Anterior cingulate cortex (tissue), 58 donors: ENCODE results near the gene PARD6G.

Experiments used
- DNase-seq, 58 donors: peaks; one replicate each; lab custom pipeline; 2025; lab: John Stamatoyannopoulos, UW

The PARD6G gene

GRCh38 chr18:80124131-80124530 lies 123.2 kb downstream of the PARD6G start:
- no peak for DNase-seq

GRCh38 chr18:80120932-80121331 lies 126.4 kb downstream of the PARD6G start:
- DNase-seq: no peak

- no peak for DNase-seq
Observed at GRCh38 chr18:80119111-80119510, 128.2 kb downstream of the PARD6G start.

- DNase-seq: no peak
Observed at GRCh38 chr18:80115035-80115434, 132.3 kb downstream of the PARD6G start.

- no peak for DNase-seq
Observed at GRCh38 chr18:80112624-80113248, 134.6 kb downstream of the PARD6G start.

GRCh38 chr18:80109676-80110078 lies 137.6 kb downstream of the PARD6G start:
- peak in 30 of 58 donors; percentile 10 to 66 (median 28) for DNase-seq

GRCh38 chr18:80108739-80109675 lies 138.3 kb downstream of the PARD6G start, which contains the start of gene ADNP2:
ADNP2 (plus strand) TSS chr18:80109262; CDS start chr18:80117543, 8,281 bp downstream.
- peak in 57 of 58 donors; percentile 42 to 99 (median 84) for DNase-seq

GRCh38 chr18:80108121-80108536 lies 139.2 kb downstream of the PARD6G start:
- DNase-seq: no peak

- DNase-seq: no peak
Observed at GRCh38 chr18:80107426-80107825, 139.9 kb downstream of the PARD6G start.
